Measurements from ENCODE around the gene UTP20.

UTP20 gene

DNA sequence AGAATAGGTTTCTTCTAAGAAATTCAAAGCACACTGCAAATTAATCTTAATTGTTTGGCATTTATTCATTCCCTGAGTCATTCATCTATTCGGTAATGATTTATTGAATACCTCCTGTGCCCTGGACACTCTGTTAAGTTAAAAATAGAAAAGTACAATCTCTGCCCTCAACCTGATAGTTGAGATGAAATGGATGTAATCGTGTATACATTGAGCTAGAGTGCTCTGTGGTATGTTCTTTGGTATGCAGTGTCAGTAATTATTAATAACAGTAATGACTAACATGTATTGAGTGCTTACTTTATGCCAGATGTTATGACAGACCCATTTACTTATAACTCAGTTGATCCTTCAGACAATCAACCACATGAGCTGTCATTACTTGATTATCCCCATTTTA lies 47.6 kb downstream of the UTP20 start:
- Histone ChIP-seq H3K4me3 (ENCODE audit: low read length) (no peak overlapping the region), H3K4me2 (ENCODE audit: low read length) (no peak overlapping the region), H3K4me1 (ENCODE audit: control insufficient read depth, low read length) (no peaks in the 10 kb centered on the region), H3K9me3 (ENCODE audit: control insufficient read depth, insufficient read depth, low read length) (no peaks in the 10 kb centered on the region), H3F3A (ENCODE audit: control insufficient read depth, insufficient read depth) (no peaks in the 10 kb centered on the region), H3K79me2 (ENCODE audit: control insufficient read depth, low read length) (no peaks in the 10 kb centered on the region), H3K9me2 (replicated peaks; ENCODE audit: control insufficient read depth, low read length) (no peaks in the 10 kb centered on the region), H3K27ac (ENCODE audit: low read depth, low read length) (no peak overlapping the region), H4K20me1 (ENCODE audit: control insufficient read depth, insufficient read depth, low read depth, low read length) (no peaks in the 10 kb centered on the region), H3K36me3 (ENCODE audit: control insufficient read depth, low read length) (peaks cover 81% of the 10 kb centered on the region), H3K27me3 (ENCODE audit: control insufficient read depth, low read length) (no peaks in the 10 kb centered on the region)
- TF ChIP-seq CTCF (IDR thresholded peaks at IDR 0.05; ENCODE audit: low read depth, low read length, poor library complexity, severe bottlenecking) (no peak), EZH2phosphoT487 (IDR thresholded peaks at IDR 0.05; ENCODE audit: borderline replicate concordance, low read length) (no peak)

DNA sequence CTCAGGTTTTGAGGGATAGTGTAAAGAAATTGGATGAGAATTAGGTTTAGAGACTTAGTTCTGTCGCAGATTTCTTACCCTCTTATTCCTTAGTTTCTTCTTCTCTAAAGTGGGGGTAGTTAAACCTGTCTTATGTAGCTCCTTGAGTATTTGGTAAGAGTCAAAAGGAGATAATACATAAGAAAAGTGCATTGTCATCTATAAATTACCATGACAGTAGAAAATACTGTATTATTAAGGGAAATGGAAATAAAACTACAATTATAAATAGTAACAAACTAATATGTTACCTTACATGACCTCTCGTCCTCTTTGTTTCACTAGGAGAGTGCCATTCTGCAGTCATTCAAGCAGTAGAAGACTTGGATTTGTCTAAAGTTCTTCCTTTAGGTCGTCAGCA lies 49.0 kb downstream of the UTP20 start:
- no peaks in the 10 kb centered on the region for H3K9me2 ChIP-seq (replicated peaks; ENCODE audit: control insufficient read depth, low read length)
- no peaks in the 10 kb centered on the region for H3K79me2 ChIP-seq (ENCODE audit: control insufficient read depth, low read length)
- no peaks in the 10 kb centered on the region for H3K27me3 ChIP-seq (ENCODE audit: control insufficient read depth, low read length)
- peaks cover 80% of the 10 kb centered on the region for H3K36me3 ChIP-seq (ENCODE audit: control insufficient read depth, low read length)
- TF ChIP-seq CTCF (IDR thresholded peaks at IDR 0.05; ENCODE audit: low read depth, low read length, poor library complexity, severe bottlenecking), result no peak
- H3K4me3 ChIP-seq (ENCODE audit: low read length), result no peak overlapping the region
- H3F3A ChIP-seq (ENCODE audit: control insufficient read depth, insufficient read depth), result no peaks in the 10 kb centered on the region
- H4K20me1 ChIP-seq (ENCODE audit: control insufficient read depth, insufficient read depth, low read depth, low read length), result no peaks in the 10 kb centered on the region
- no peak overlapping the region for H3K4me2 ChIP-seq (ENCODE audit: low read length)
- no peaks in the 10 kb centered on the region for H3K9me3 ChIP-seq (ENCODE audit: control insufficient read depth, insufficient read depth, low read length)
- no peaks in the 10 kb centered on the region for H3K4me1 ChIP-seq (ENCODE audit: control insufficient read depth, low read length)
- H3K27ac ChIP-seq (ENCODE audit: low read depth, low read length), result no peak overlapping the region

- H3K79me2 ChIP-seq (ENCODE audit: control insufficient read depth, low read length), result no peaks in the 10 kb centered on the region
- H3K9me3 ChIP-seq (ENCODE audit: control insufficient read depth, insufficient read depth, low read length), result no peaks in the 10 kb centered on the region
- peaks cover 76% of the 10 kb centered on the region for H3K36me3 ChIP-seq (ENCODE audit: control insufficient read depth, low read length)
- H3K27me3 ChIP-seq (ENCODE audit: control insufficient read depth, low read length), result no peaks in the 10 kb centered on the region
- no peak overlapping the region for H3K4me2 ChIP-seq (ENCODE audit: low read length)
- H3F3A ChIP-seq (ENCODE audit: control insufficient read depth, insufficient read depth), result no peaks in the 10 kb centered on the region
- H3K9me2 ChIP-seq (replicated peaks; ENCODE audit: control insufficient read depth, low read length), result no peaks in the 10 kb centered on the region
- H3K27ac ChIP-seq (ENCODE audit: low read depth, low read length), result no peak overlapping the region
- TF ChIP-seq EZH2phosphoT487 (IDR thresholded peaks at IDR 0.05; ENCODE audit: borderline replicate concordance, low read length) (no peak), CTCF (IDR thresholded peaks at IDR 0.05; ENCODE audit: low read depth, low read length, poor library complexity, severe bottlenecking) (no peak)
- no peaks in the 10 kb centered on the region for H3K4me1 ChIP-seq (ENCODE audit: control insufficient read depth, low read length)
- H4K20me1 ChIP-seq (ENCODE audit: control insufficient read depth, insufficient read depth, low read depth, low read length), result no peaks in the 10 kb centered on the region
- no peak overlapping the region for H3K4me3 ChIP-seq (ENCODE audit: low read length)
Observed at GRCh38 chr12:101330631-101331030, 50.7 kb downstream of the UTP20 start.

DNA sequence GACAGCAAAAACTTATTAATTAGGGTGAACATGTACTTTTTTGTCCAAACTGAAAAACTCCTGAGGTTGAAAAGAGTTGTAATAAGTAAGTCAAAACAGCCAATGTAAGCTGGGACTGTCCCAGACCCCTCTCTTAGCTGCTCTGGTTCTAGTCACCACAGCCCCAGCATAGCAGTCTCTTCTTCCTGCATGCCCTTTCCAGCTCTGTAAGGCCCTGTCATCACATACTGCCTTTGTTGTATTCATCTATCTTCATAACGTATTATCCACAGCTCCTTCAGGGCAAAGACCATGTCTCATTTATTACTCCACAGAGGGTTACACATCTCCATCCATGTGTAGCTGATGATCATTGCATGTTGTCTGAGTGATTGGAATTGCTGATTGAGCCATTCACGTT lies 56.5 kb downstream of the UTP20 start:
- H3K9me3 ChIP-seq (ENCODE audit: control insufficient read depth, insufficient read depth, low read length), result no peaks in the 10 kb centered on the region
- no peak overlapping the region for H3K27ac ChIP-seq (ENCODE audit: low read depth, low read length)
- H4K20me1 ChIP-seq (ENCODE audit: control insufficient read depth, insufficient read depth, low read depth, low read length), result no peaks in the 10 kb centered on the region
- H3K79me2 ChIP-seq (ENCODE audit: control insufficient read depth, low read length), result no peaks in the 10 kb centered on the region
- no peaks in the 10 kb centered on the region for H3F3A ChIP-seq (ENCODE audit: control insufficient read depth, insufficient read depth)
- H3K27me3 ChIP-seq (ENCODE audit: control insufficient read depth, low read length), result no peaks in the 10 kb centered on the region
- H3K36me3 ChIP-seq (ENCODE audit: control insufficient read depth, low read length), result peaks cover 63% of the 10 kb centered on the region
- H3K4me3 ChIP-seq (ENCODE audit: low read length), result no peak overlapping the region
- TF ChIP-seq EZH2phosphoT487 (IDR thresholded peaks at IDR 0.05; ENCODE audit: borderline replicate concordance, low read length) (no peak), CTCF (IDR thresholded peaks at IDR 0.05; ENCODE audit: low read depth, low read length, poor library complexity, severe bottlenecking) (no peak)
- H3K4me1 ChIP-seq (ENCODE audit: control insufficient read depth, low read length), result no peaks in the 10 kb centered on the region
- no peaks in the 10 kb centered on the region for H3K9me2 ChIP-seq (replicated peaks; ENCODE audit: control insufficient read depth, low read length)
- no peak overlapping the region for H3K4me2 ChIP-seq (ENCODE audit: low read length)

Data from DOHH2 (cell line).